VCaP (cell line): ENCODE data around the gene EPM2AIP1.

Source experiments
- H3K27ac ChIP-seq: fragments of 450-650 bp; 2 replicates; pipeline ENCODE4 v1.5.1; 2017
- CTCF ChIP-seq: fragments of 450-650 bp; conservative IDR thresholded peaks from 2 replicates; pipeline ENCODE4 v1.5.1; 2017; ENCODE audit warnings: mild to moderate bottlenecking, moderate library complexity

EPM2AIP1 gene

DNA sequence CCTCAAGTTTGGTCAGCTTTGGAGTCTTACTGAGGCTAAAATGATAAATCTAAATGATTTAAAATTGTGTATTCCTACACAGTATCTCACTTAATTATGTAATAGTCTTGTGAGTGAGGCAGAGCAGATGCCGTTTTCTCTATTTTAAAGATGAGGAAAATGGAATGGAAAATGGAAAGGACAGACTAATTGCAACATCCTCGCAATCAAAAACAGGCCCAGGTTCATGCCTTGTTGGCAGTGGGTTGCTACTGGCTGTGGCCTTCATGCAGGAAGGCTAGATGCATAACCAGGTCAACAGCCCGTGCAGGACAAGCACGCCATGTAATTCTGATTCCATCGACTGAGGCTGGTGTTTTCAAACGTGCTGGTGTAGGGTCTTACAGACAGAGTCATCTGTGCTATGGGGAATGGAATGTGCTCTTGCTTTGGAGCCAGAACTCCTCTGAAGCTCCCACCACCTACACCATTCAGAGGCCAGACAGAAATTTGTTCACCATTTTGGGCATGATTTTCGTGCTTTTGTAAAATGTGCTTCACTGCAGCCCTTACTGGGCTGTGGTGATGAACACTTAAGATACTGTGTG lies 38.3 kb upstream of the EPM2AIP1 start:
- H3K27ac ChIP-seq = no peak overlapping the region
- TF ChIP-seq CTCF = no peak

GRCh38 chr3:37030588-37030987 lies 37.7 kb upstream of the EPM2AIP1 start:
- no peak for TF ChIP-seq CTCF

GRCh38 chr3:37029516-37030163 lies 36.7 kb upstream of the EPM2AIP1 start:
- H3K27ac ChIP-seq = no peak overlapping the region
- TF ChIP-seq CTCF = no peak

More at GRCh38 chr3:37030588-37030987, 37.7 kb upstream of the EPM2AIP1 start:
- no peak overlapping the region for H3K27ac ChIP-seq

DNA sequence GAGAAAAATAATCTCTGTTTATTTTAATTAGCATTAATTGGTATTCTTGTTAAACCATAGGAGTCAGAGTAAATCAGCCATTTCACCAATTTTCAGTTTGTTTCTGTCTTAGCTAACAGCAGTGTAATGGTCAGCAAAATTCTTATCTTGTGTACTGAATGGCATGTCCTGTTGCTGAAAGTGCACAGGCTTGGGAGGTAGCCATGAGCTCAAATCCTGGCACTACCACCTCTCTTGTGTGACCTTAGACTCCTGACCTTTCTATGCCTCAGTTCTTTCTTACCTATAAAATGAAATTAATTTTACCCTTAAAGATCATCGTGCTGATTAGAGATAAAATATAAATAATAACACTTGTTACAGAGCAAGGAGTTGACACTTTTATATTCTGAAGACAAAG lies 36.2 kb upstream of the EPM2AIP1 start:
- TF ChIP-seq CTCF = no peak
- no peak overlapping the region for H3K27ac ChIP-seq

DNA sequence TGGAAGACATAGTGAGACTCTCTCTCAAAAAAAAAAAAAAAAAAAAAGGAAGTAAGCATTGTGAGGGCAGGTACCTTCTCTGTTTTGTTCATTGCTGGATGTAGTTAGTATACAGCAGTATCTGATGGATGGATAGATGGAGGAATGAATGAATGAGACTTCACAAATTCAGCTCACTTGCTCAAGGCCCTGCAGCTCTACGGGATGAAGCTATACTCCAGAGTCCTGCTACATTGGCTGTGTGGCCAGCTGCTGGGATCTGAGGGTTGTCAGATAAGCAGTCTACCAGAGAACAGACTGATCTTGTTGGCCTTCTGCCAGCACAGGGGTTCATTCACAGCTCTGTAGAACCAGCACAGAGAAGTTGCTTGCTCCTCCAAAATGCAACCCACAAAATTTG lies 35.4 kb upstream of the EPM2AIP1 start:
- no peak overlapping the region for H3K27ac ChIP-seq
- TF ChIP-seq CTCF = no peak

GRCh38 chr3:37026851-37027250 lies 33.9 kb upstream of the EPM2AIP1 start:
- H3K27ac ChIP-seq = no peak overlapping the region
- no peak for TF ChIP-seq CTCF

DNA sequence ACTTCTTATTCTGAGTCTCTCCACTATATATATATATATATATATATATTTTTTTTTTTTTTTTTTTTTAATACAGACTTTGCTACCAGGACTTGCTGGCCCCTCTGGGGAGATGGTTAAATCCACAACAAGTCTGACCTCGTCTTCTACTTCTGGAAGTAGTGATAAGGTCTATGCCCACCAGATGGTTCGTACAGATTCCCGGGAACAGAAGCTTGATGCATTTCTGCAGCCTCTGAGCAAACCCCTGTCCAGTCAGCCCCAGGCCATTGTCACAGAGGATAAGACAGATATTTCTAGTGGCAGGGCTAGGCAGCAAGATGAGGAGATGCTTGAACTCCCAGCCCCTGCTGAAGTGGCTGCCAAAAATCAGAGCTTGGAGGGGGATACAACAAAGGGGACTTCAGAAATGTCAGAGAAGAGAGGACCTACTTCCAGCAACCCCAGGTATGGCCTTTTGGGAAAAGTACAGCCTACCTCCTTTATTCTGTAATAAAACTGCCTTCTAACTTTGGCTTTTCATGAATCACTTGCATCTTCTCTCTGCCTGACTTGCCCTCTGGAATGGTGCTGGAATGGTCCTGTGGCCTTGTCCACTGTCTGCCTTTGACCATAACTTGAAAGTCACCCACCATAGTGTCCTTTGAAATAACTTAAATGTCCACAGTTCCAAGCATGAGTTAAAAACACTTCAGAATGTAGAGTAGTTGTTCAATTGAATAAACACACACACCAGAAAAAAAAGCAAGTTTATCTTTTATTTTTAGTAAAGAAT lies 32.8 kb upstream of the EPM2AIP1 start:
- TF ChIP-seq CTCF = no peak
- no peak overlapping the region for H3K27ac ChIP-seq
